SK-N-SH (cell line): ENCODE measurements around the gene CEBPZOS. TPM values are rescaled to one million over a fixed set of nuclear protein-coding genes. Genes with fewer than 3 reads are reported as not detected.
A peak's percentile ranks its signal among the peaks of the same experiment; 100 is the strongest.
"Not testable (repeated sequence)": the region's sequence is repeated elsewhere in the genome, so short reads cannot be mapped to it uniquely, and the experiment has no call there.

Experiments used
- CTCF ChIA-PET: fragments of 300-600, 350-600 bp; formaldehyde crosslinking; extraction: SDS; loops from one replicate; lab custom pipeline; 2021; lab: Yijun Ruan, JAX
- POLR2A ChIA-PET: fragments of 350-600 bp; sonication (Branson Sonifier 250); formaldehyde crosslinking; extraction: SDS; loops from one replicate; lab custom pipeline; 2020; ENCODE audit warnings: antibody characterized with exemption, inconsistent platforms; lab: Yijun Ruan, JAX
- DNase-seq: peaks from one replicate; pipeline ENCODE4 v3.0.0; 2012
- H2AFZ ChIP-seq: fragments of 200-600 bp; sonication (generic); 2 replicates; pipeline ENCODE4 v1.8.1; 2016; ENCODE audit warnings: antibody characterized with exemption, mild to moderate bottlenecking, low read depth
- H3F3A ChIP-seq: fragments of 200-600 bp; sonication (generic); replicated peaks from 2 replicates; pipeline ENCODE3; 2016; ENCODE audit warnings: antibody characterized with exemption, mild to moderate bottlenecking; ENCODE audit not compliant: insufficient read depth
- H3K27ac ChIP-seq, 2 experiments: fragments of 200-500 bp in 1 of 2; fragments of 200-600 bp in 1 of 2; sonication (Bioruptor generic) in 1 of 2; sonication (generic), shearing (Covaris generic) in 1 of 2; 2 replicates each; pipeline versions ENCODE4 v1.5.1 to v1.6.1; 2014 to 2016; ENCODE audit warnings: low read depth in 2 of 2, inconsistent platforms in 1 of 2, low read length in 1 of 2, mild to moderate bottlenecking in 1 of 2, mixed read lengths in 1 of 2
- H3K27me3 ChIP-seq: fragments of 200-600 bp; sonication (generic), shearing (Covaris generic); 2 replicates; pipeline ENCODE4 v1.6.1; 2016; ENCODE audit warnings: mixed run types; ENCODE audit not compliant: insufficient read depth
- H3K36me3 ChIP-seq, 2 experiments: fragments of 200-500 bp in 1 of 2; fragments of 200-600 bp in 1 of 2; sonication (Bioruptor generic) in 1 of 2; sonication (generic) in 1 of 2; replicated peaks in 1 of 2; 2 replicates each; pipeline versions ENCODE3 to v1.5.1; 2014 to 2016; ENCODE audit warnings: low read length in 1 of 2, mild to moderate bottlenecking in 1 of 2; ENCODE audit not compliant: insufficient read depth in 2 of 2, control insufficient read depth in 1 of 2
- H3K4me1 ChIP-seq, 2 experiments: fragments of 200-500 bp in 1 of 2; fragments of 200-600 bp in 1 of 2; sonication (Bioruptor generic) in 1 of 2; sonication (generic), shearing (Covaris generic) in 1 of 2; 2 replicates each; pipeline versions ENCODE4 v1.5.1 to v1.6.1; 2014 to 2016; ENCODE audit warnings: low read depth in 1 of 2, low read length in 1 of 2, mixed run types in 1 of 2; ENCODE audit not compliant: insufficient read depth in 2 of 2, control insufficient read depth in 1 of 2
- H3K4me2 ChIP-seq: fragments of 200-600 bp; sonication (generic), shearing (Covaris generic); 2 replicates; pipeline ENCODE4 v1.6.1; 2017; ENCODE audit warnings: mixed run types
- H3K4me3 ChIP-seq, 2 experiments: fragments of 200-500 bp in 1 of 2; fragments of 200-600 bp in 1 of 2; sonication (Bioruptor generic) in 1 of 2; sonication (generic), shearing (Covaris generic) in 1 of 2; 2 replicates each; pipeline versions ENCODE4 v1.5.1 to v1.8.1; 2014 to 2016; ENCODE audit warnings: low read depth in 2 of 2, inconsistent platforms in 1 of 2, low read length in 1 of 2, mild to moderate bottlenecking in 1 of 2, mixed read lengths in 1 of 2, moderate library complexity in 1 of 2
- H3K79me2 ChIP-seq: fragments of 200-600 bp; sonication (generic); 2 replicates; pipeline ENCODE4 v1.8.1; 2017; ENCODE audit warnings: mild to moderate bottlenecking; ENCODE audit not compliant: insufficient read depth
- H3K9ac ChIP-seq: fragments of 200-600 bp; sonication (generic); 2 replicates; pipeline ENCODE4 v1.6.1; 2017; ENCODE audit warnings: mixed run types
- H3K9me2 ChIP-seq: fragments of 200-600 bp; sonication (generic); 2 replicates; pipeline ENCODE4 v1.6.1; 2017; ENCODE audit warnings: mixed run types
- H3K9me3 ChIP-seq: fragments of 200-600 bp; sonication (generic); 2 replicates; pipeline ENCODE4 v1.6.1; 2017; ENCODE audit warnings: mixed run types, mild to moderate bottlenecking, moderate library complexity
- H4K20me1 ChIP-seq: fragments of 200-600 bp; sonication (generic); 2 replicates; pipeline ENCODE4 v1.6.1; 2017; ENCODE audit warnings: mild to moderate bottlenecking, mixed run types; ENCODE audit not compliant: insufficient read depth
- CHD2 ChIP-seq: fragments of 150-350 bp; IDR thresholded peaks from 2 replicates; pipeline ENCODE4 v1.6.1; 2018; ENCODE audit warnings: low read length; ENCODE audit not compliant: partially characterized antibody
- ELF1 ChIP-seq: IDR thresholded peaks from 2 replicates; pipeline ENCODE4 v1.4.0; 2012
- EZH2phosphoT487 ChIP-seq: fragments of 200-600 bp; sonication (generic); IDR thresholded peaks from 2 replicates; pipeline ENCODE4 v1.6.1; 2017; ENCODE audit warnings: low read depth, mixed run types, mild to moderate bottlenecking, antibody characterized with exemption, moderate library complexity, borderline replicate concordance
- FOXJ3 ChIP-seq: sonication (generic); formaldehyde crosslinking; IDR thresholded peaks from 2 replicates; pipeline ENCODE4 v1.5.1; 2020; ENCODE audit warnings: mild to moderate bottlenecking, missing genetic modification reagents
- FOXM1 ChIP-seq: IDR thresholded peaks from 2 replicates; pipeline ENCODE4 v1.4.0; 2012; ENCODE audit warnings: low read depth, mild to moderate bottlenecking
- JUND ChIP-seq: IDR thresholded peaks from 2 replicates; pipeline ENCODE4 v1.4.0; 2012
- NRF1 ChIP-seq: IDR thresholded peaks from 2 replicates; pipeline ENCODE4 v1.6.1; 2012; ENCODE audit warnings: low read depth, mild to moderate bottlenecking, low read length
- RAD21 ChIP-seq: IDR thresholded peaks from 2 replicates; pipeline ENCODE4 v1.6.1; 2012; ENCODE audit warnings: mild to moderate bottlenecking, low read length
- RCOR1 ChIP-seq: fragments of 150-350 bp; IDR thresholded peaks from 2 replicates; pipeline ENCODE4 v1.6.1; 2017; ENCODE audit warnings: antibody characterized with exemption, low read length
- RFX5 ChIP-seq: IDR thresholded peaks from 2 replicates; pipeline ENCODE4 v1.6.1; 2012; ENCODE audit warnings: mild to moderate bottlenecking, improper control_type of control experiment, low read length
- SIN3A ChIP-seq: IDR thresholded peaks from 2 replicates; pipeline ENCODE4 v1.6.1; 2012; ENCODE audit warnings: low read depth, mild to moderate bottlenecking, low read length, moderate library complexity, borderline replicate concordance
- SMC3 ChIP-seq: IDR thresholded peaks from 2 replicates; pipeline ENCODE4 v1.6.1; 2012; ENCODE audit warnings: low read depth, low read length, improper control_type of control experiment
- YY1 ChIP-seq: IDR thresholded peaks from 2 replicates; pipeline ENCODE4 v1.4.0; 2012; ENCODE audit warnings: low read depth, mild to moderate bottlenecking
- WGBS: methylation state at CpG from one replicate; pipeline ENCODE4 v1.1.6; 2017; ENCODE audit warnings: low lambda C conversion rate; 5-methylcytosine and 5-hydroxymethylcytosine counted together
- polyA plus RNA-seq, 3 experiments: library from polyadenylated mRNA; depleted of rRNA; stranded (reverse); fragments of >200 nt; gene quantifications; 2 replicates each; pipeline ENCODE4 v1.2.3, GENCODE V29; 2012
- TF ChIP-seq, protein P1 (sequence below): IDR thresholded peaks from 2 replicates; pipeline ENCODE4 v1.6.1; 2012; ENCODE audit warnings: mild to moderate bottlenecking, low read depth, low read length, moderate library complexity
- TF ChIP-seq, protein P2 (sequence below): IDR thresholded peaks from 2 replicates; pipeline ENCODE4 v1.4.0; 2012; ENCODE audit warnings: low read depth
- TF ChIP-seq, protein P3 (sequence below): IDR thresholded peaks from 2 replicates; pipeline ENCODE4; 2012
- TF ChIP-seq, protein P4 (sequence below): fragments of 200-600 bp; sonication (generic); IDR thresholded peaks from 2 replicates; pipeline ENCODE4 v1.6.1; 2017; ENCODE audit warnings: antibody characterized with exemption, mild to moderate bottlenecking, moderate library complexity

CEBPZOS gene
- polyA plus RNA-seq, 1 of the 3 experiments (the other 2 are of a cell fraction) = 27.5 TPM

DNA sequence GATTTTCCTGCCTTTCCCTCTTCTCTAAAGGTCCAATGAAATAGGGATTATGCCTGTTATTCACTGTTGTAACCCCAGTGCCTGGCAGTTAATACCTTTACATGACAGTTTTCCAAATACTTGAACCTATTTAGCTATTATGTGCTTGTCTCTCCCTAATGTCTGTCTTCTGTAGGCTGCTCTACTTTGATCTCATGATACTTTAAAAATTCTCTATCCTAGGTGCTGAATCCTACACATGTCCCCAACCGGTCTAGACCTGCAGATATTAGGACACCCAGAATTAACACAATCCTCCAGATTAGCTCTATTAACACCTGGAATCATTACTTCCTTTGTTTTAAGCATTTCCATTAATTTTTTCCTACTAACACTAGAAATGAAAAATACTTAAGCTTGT is 27.8 kb downstream of the CEBPZOS start:
- 97% methylated on average over 1 of the region's 1 CpG for WGBS
- CTCF ChIA-PET = interaction anchor here (0.6 to 2.0 kb wide), 7 partner anchors 8 to 608 kb away, joined by 3 to 11 read pairs (median 3); partner anchors contain the start of gene NDUFAF7
- H3K9me3 ChIP-seq = no peaks in the 10 kb centered on the region
- no peak for DNase-seq
- H3K9me2 ChIP-seq = no peaks in the 10 kb centered on the region
- H3F3A ChIP-seq = no peaks in the 10 kb centered on the region
- TF ChIP-seq, protein P1, sequence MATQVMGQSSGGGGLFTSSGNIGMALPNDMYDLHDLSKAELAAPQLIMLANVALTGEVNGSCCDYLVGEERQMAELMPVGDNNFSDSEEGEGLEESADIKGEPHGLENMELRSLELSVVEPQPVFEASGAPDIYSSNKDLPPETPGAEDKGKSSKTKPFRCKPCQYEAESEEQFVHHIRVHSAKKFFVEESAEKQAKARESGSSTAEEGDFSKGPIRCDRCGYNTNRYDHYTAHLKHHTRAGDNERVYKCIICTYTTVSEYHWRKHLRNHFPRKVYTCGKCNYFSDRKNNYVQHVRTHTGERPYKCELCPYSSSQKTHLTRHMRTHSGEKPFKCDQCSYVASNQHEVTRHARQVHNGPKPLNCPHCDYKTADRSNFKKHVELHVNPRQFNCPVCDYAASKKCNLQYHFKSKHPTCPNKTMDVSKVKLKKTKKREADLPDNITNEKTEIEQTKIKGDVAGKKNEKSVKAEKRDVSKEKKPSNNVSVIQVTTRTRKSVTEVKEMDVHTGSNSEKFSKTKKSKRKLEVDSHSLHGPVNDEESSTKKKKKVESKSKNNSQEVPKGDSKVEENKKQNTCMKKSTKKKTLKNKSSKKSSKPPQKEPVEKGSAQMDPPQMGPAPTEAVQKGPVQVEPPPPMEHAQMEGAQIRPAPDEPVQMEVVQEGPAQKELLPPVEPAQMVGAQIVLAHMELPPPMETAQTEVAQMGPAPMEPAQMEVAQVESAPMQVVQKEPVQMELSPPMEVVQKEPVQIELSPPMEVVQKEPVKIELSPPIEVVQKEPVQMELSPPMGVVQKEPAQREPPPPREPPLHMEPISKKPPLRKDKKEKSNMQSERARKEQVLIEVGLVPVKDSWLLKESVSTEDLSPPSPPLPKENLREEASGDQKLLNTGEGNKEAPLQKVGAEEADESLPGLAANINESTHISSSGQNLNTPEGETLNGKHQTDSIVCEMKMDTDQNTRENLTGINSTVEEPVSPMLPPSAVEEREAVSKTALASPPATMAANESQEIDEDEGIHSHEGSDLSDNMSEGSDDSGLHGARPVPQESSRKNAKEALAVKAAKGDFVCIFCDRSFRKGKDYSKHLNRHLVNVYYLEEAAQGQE = peak; percentile 87
- TF ChIP-seq, protein P2, sequence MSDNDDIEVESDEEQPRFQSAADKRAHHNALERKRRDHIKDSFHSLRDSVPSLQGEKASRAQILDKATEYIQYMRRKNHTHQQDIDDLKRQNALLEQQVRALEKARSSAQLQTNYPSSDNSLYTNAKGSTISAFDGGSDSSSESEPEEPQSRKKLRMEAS = no peak
- no peak overlapping the region for H3K4me3 ChIP-seq
- no peak overlapping the region for H3K4me2 ChIP-seq
- H4K20me1 ChIP-seq = peaks cover 12% of the 10 kb centered on the region; the same call in 1 of the 2 replicates
- H3K36me3 ChIP-seq = peaks cover 72 to 79% of the 10 kb centered on the region in 2 experiments
- H3K4me1 ChIP-seq = peaks cover 8 to 11% of the 10 kb centered on the region in 2 experiments; a peak in 3 of 4 replicates
- H3K79me2 ChIP-seq = peaks cover 64% of the 10 kb centered on the region
- no peak overlapping the region for H3K9ac ChIP-seq
- H3K27ac ChIP-seq = no peak overlapping the region
- no peaks in the 10 kb centered on the region for H3K27me3 ChIP-seq
- POLR2A ChIA-PET = no interaction called here
- no peak overlapping the region for H2AFZ ChIP-seq

DNA sequence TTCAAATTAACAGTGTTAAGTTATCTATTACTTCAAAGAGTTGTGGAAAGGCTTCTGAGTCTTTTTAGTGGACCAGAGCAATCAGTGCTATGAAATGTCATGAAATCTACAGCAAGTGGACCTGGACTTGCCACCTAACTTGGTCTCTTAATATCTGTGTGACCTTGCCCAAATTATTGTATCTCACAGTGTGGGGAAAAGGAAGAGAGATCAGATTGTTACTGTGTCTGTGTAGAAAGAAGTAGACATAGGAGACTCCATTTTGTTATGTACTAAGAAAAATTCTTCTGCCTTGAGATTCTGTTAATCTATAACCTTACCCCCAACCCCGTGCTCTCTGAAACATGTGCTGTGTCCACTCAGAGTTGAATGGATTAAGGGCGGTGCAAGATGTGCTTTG is 28.8 kb downstream of the CEBPZOS start:
- POLR2A ChIA-PET, H3K27me3 ChIP-seq, H3K27ac ChIP-seq, DNase-seq, CTCF ChIA-PET, H2AFZ ChIP-seq, H3F3A ChIP-seq, H3K9me3 ChIP-seq, H3K9me2 ChIP-seq, H3K9ac ChIP-seq, H3K4me2 ChIP-seq, H3K4me3 ChIP-seq: not testable (repeated sequence)
- H3K79me2 ChIP-seq = peaks cover 72% of the 10 kb centered on the region
- H4K20me1 ChIP-seq = peaks cover 22% of the 10 kb centered on the region
- H3K36me3 ChIP-seq = peaks cover 70 to 72% of the 10 kb centered on the region in 2 experiments
- H3K4me1 ChIP-seq = peaks cover 17 to 20% of the 10 kb centered on the region in 2 experiments; a peak in 3 of 4 replicates
- WGBS = no CpG with 5 or more reads among the region's 2 CpGs

DNA sequence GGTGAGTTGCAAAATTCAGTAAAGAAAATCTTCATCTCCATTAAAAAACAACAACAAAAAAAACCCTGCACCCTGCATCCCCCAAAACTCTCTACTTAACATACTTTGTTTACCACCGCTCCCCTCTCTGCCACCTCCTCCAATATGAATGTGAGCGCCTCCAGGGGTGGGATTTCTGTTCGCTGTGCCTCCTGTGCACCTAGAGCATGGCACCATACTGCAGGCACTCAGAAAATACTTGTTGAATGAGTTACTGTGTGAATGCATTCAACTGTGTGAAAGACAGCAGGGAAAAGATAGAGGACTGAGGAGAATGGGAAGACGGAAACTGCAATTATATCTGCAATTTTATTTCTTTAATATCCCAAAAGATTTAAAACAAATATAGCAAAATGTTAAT is 30.6 kb downstream of the CEBPZOS start:
- Histone ChIP-seq H4K20me1 (peaks cover 23% of the 10 kb centered on the region), H3K9ac (no peak overlapping the region), H3K27me3 (no peaks in the 10 kb centered on the region), H3K9me2 (no peaks in the 10 kb centered on the region), H2AFZ (no peak overlapping the region), H3F3A (peaks cover 4% of the 10 kb centered on the region), H3K9me3 (no peaks in the 10 kb centered on the region), H3K36me3 (peaks cover 54 to 62% of the 10 kb centered on the region in 2 experiments), H3K4me1 (peaks cover 17 to 22% of the 10 kb centered on the region in 2 experiments; a peak in 3 of 4 replicates), H3K4me3 (no peak overlapping the region), H3K27ac (no peak overlapping the region), H3K4me2 (no peak overlapping the region), H3K79me2 (peaks cover 86% of the 10 kb centered on the region)
- DNase-seq = no peak
- CTCF ChIA-PET = no interaction called here
- POLR2A ChIA-PET = no interaction called here
- WGBS = 95% methylated on average over 4 of the region's 4 CpGs
- TF ChIP-seq FOXM1 (no peak), NRF1 (no peak), RAD21 (no peak), CHD2 (no peak), EZH2phosphoT487 (no peak), YY1 (no peak), RCOR1 (no peak), FOXJ3 (CRISPR knock-in tag) (no peak), SIN3A (no peak), ELF1 (no peak), SMC3 (no peak), RFX5 (no peak), JUND (no peak)
- TF ChIP-seq, protein P3, sequence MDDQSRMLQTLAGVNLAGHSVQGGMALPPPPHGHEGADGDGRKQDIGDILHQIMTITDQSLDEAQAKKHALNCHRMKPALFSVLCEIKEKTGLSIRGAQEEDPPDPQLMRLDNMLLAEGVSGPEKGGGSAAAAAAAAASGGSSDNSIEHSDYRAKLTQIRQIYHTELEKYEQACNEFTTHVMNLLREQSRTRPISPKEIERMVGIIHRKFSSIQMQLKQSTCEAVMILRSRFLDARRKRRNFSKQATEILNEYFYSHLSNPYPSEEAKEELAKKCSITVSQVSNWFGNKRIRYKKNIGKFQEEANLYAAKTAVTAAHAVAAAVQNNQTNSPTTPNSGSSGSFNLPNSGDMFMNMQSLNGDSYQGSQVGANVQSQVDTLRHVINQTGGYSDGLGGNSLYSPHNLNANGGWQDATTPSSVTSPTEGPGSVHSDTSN = no peak
- TF ChIP-seq, protein P4, sequence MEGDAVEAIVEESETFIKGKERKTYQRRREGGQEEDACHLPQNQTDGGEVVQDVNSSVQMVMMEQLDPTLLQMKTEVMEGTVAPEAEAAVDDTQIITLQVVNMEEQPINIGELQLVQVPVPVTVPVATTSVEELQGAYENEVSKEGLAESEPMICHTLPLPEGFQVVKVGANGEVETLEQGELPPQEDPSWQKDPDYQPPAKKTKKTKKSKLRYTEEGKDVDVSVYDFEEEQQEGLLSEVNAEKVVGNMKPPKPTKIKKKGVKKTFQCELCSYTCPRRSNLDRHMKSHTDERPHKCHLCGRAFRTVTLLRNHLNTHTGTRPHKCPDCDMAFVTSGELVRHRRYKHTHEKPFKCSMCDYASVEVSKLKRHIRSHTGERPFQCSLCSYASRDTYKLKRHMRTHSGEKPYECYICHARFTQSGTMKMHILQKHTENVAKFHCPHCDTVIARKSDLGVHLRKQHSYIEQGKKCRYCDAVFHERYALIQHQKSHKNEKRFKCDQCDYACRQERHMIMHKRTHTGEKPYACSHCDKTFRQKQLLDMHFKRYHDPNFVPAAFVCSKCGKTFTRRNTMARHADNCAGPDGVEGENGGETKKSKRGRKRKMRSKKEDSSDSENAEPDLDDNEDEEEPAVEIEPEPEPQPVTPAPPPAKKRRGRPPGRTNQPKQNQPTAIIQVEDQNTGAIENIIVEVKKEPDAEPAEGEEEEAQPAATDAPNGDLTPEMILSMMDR = no peak
